ENCODE results near the gene ZNF630.

- TF ChIP-seq, protein P1, sequence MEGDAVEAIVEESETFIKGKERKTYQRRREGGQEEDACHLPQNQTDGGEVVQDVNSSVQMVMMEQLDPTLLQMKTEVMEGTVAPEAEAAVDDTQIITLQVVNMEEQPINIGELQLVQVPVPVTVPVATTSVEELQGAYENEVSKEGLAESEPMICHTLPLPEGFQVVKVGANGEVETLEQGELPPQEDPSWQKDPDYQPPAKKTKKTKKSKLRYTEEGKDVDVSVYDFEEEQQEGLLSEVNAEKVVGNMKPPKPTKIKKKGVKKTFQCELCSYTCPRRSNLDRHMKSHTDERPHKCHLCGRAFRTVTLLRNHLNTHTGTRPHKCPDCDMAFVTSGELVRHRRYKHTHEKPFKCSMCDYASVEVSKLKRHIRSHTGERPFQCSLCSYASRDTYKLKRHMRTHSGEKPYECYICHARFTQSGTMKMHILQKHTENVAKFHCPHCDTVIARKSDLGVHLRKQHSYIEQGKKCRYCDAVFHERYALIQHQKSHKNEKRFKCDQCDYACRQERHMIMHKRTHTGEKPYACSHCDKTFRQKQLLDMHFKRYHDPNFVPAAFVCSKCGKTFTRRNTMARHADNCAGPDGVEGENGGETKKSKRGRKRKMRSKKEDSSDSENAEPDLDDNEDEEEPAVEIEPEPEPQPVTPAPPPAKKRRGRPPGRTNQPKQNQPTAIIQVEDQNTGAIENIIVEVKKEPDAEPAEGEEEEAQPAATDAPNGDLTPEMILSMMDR (conservative IDR thresholded peaks at IDR 0.05; ENCODE audit: low read depth, low read length), result no peak
- TF ChIP-seq EZH2 (IDR thresholded peaks at IDR 0.05; ENCODE audit: low read length, unreplicated experiment) (no peak), EZH2phosphoT487 (IDR thresholded peaks at IDR 0.05; ENCODE audit: borderline replicate concordance, low read length) (no peak)
Observed at GRCh38 chrX:48086082-48086481, 14.6 kb upstream of the ZNF630 start.

Data from PC-3 (cell line).